Breast epithelium (tissue), 4 donors: ENCODE data around the gene SNTB2. TPM values are rescaled to one million over a fixed set of nuclear protein-coding genes. Genes with fewer than 3 reads are reported as not detected.
A peak's percentile ranks its signal among the peaks of the same experiment; 100 is the strongest.
"Not testable (repeated sequence)": the region's sequence is repeated elsewhere in the genome, so short reads cannot be mapped to it uniquely, and the experiment has no call there.

Experiments used
- DNase-seq, 2 donors: peaks; one replicate each; pipeline ENCODE4 v3.0.0-alpha.2; 2019; ENCODE audit warnings: low spot score in 2 of 2
- H3K27ac ChIP-seq, 2 donors: fragments of 200-600 bp; sonication (generic) in 1 of 2; one replicate each; pipeline ENCODE4 v1.5.1; 2016 to 2019; ENCODE audit warnings: mild to moderate bottlenecking in 1 of 2
- H3K27me3 ChIP-seq, 2 donors: fragments of 200-600 bp; sonication (generic) in 1 of 2; one replicate each; pipeline versions ENCODE4 v1.5.1 to v1.6.0; 2017 to 2019; ENCODE audit warnings: control low read depth in 1 of 2, mild to moderate bottlenecking in 1 of 2
- H3K36me3 ChIP-seq: fragments of 200-600 bp; one replicate; pipeline ENCODE4 v1.5.1; 2019
- H3K4me1 ChIP-seq, 2 donors: fragments of 200-600 bp; sonication (generic); one replicate each; pipeline ENCODE4 v1.5.1; 2016 to 2019; ENCODE audit warnings: control low read depth in 1 of 2
- H3K4me3 ChIP-seq, 3 donors: fragments of 200-600 bp; sonication (generic); 1 replicate in 2 of 3; 2 replicates in 1 of 3; pipeline ENCODE4 v1.5.1; 2016 to 2019; ENCODE audit warnings: mild to moderate bottlenecking in 3 of 3, moderate library complexity in 2 of 3
- H3K9me3 ChIP-seq, 2 donors: fragments of 200-600 bp; sonication (generic) in 1 of 2; one replicate each; pipeline ENCODE4 v1.5.1; 2016 to 2019; ENCODE audit warnings: control low read depth in 1 of 2
- POLR2A ChIP-seq: fragments of 450-650 bp; IDR thresholded peaks from one replicate; pipeline ENCODE4 v1.6.1; 2016; ENCODE audit warnings: antibody characterized with exemption, mild to moderate bottlenecking, moderate library complexity
- POLR2AphosphoS5 ChIP-seq, 3 donors: sonication (generic); formaldehyde crosslinking; IDR thresholded peaks; one replicate each; pipeline ENCODE4 v1.6.1; 2017; ENCODE audit warnings: antibody characterized with exemption in 3 of 3
- intact Hi-C: fragments of 100-400 bp; cut with DNase I; formaldehyde crosslinking; loops from one replicate; pipeline ENCODE4 v1.15.1; 2023; ENCODE audit warnings: low total_unique reads
- total RNA-seq, 3 donors: library from RNA; depleted of rRNA; stranded (reverse); fragments of >200 nt; gene quantifications; one replicate each; pipeline ENCODE4 v1.1.0, GENCODE V29; 2016
- TF ChIP-seq, protein P1 (sequence below), 3 donors: fragments of 450-650 bp; IDR thresholded peaks; one replicate each; pipeline ENCODE4 v1.5.1; 2016 to 2017; ENCODE audit warnings: antibody characterized with exemption in 3 of 3, mild to moderate bottlenecking in 3 of 3, moderate library complexity in 3 of 3

SNTB2 gene
- total RNA-seq: 10 to 100 TPM; 29.8 to 78.1 (median 36.6) TPM

DNA sequence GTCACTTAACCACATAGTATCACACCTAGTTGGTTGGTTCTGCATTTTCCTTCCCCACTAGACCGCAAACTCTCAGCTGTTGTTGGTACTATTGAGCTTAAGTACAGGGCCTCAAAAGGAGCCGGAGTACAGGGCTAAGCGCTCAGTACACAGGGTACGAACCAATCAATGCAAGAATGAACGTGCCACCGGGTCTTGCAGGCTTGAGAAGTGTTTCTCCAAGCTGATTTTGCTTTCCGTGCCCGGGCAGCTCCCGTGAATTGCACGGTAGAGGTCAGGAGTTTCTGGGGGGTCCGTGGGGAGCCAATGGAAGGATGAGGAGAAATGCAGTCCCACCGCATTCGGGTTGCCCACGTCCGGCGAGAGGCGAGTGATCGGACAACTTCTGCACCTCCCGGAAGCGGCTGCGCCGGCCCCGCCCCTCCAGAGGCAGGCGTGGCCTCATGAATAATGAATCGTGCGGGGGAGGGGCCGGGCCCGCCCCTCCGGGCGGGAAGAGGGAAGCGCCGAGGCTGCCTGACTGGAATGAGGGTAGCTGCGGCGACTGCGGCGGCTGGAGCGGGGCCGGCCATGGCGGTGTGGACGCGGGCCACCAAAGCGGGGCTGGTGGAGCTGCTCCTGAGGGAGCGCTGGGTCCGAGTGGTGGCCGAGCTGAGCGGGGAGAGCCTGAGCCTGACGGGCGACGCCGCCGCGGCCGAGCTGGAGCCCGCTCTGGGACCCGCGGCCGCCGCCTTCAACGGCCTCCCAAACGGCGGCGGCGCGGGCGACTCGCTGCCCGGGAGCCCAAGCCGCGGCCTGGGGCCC, at the start of gene SNTB2:
Gene SNTB2 (plus strand): TSS at position 523 of the 804 bp plus-strand sequence. CDS start 3 bp downstream, at position 526.
- peak; percentile 88 to 92 for DNase-seq
- no peaks in the 10 kb centered on the region for H3K36me3 ChIP-seq
- peaks cover 0 to 5% of the 10 kb centered on the region in 2 donors for H3K4me1 ChIP-seq
- H3K27ac ChIP-seq: peak within 1 kb of the TSS; percentile 90 to 97
- H3K27me3 ChIP-seq: no peaks in the 10 kb centered on the region
- intact Hi-C loops: no loop called here
- no peaks in the 10 kb centered on the region for H3K9me3 ChIP-seq
- TF ChIP-seq POLR2AphosphoS5 (IDR thresholded peaks at IDR 0.05) (peak; percentile 54 to 78 (median 67)), POLR2A (peak; percentile 83)
- TF ChIP-seq, protein P1, sequence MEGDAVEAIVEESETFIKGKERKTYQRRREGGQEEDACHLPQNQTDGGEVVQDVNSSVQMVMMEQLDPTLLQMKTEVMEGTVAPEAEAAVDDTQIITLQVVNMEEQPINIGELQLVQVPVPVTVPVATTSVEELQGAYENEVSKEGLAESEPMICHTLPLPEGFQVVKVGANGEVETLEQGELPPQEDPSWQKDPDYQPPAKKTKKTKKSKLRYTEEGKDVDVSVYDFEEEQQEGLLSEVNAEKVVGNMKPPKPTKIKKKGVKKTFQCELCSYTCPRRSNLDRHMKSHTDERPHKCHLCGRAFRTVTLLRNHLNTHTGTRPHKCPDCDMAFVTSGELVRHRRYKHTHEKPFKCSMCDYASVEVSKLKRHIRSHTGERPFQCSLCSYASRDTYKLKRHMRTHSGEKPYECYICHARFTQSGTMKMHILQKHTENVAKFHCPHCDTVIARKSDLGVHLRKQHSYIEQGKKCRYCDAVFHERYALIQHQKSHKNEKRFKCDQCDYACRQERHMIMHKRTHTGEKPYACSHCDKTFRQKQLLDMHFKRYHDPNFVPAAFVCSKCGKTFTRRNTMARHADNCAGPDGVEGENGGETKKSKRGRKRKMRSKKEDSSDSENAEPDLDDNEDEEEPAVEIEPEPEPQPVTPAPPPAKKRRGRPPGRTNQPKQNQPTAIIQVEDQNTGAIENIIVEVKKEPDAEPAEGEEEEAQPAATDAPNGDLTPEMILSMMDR (IDR thresholded peaks at IDR 0.05): no peak
- H3K4me3 ChIP-seq: peak within 1 kb of the TSS; percentile 71 to 83 (median 76)

DNA sequence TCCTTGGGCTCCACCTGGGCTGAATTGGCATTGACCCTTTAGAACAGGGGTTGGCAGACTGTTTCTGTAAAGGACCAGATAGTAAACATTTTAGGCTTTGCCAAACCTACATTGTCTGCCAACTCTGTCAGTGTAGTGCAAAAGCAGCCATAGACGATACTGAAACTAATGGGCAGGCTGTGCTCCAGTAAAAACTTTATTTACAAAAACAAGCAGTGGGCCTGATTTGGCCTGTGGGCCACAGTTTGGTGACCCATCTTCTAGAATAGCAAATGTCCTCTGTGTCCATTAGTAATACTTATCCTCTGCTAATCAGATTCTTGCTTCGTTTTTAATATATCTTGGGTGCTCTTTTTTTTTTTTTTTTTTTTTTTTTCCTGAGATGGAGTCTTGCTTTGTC, 48.4 kb upstream of the SNTB2 start:
- Histone ChIP-seq H3K36me3 (peaks cover 4% of the 10 kb centered on the region), H3K9me3 (no peaks in the 10 kb centered on the region), H3K27me3 (no peaks in the 10 kb centered on the region), H3K27ac (no peak overlapping the region), H3K4me1 (no peaks in the 10 kb centered on the region), H3K4me3 (no peak overlapping the region)
- TF ChIP-seq, protein P1 (IDR thresholded peaks at IDR 0.05): no peak
- no peak for TF ChIP-seq POLR2AphosphoS5 (IDR thresholded peaks at IDR 0.05)
- no peak for TF ChIP-seq POLR2A
- intact Hi-C loops: no loop called here
- DNase-seq: no peak

GRCh38 chr16:69139464-69139863, 47.5 kb upstream of the SNTB2 start:
- H3K9me3 ChIP-seq, H3K27ac ChIP-seq, H3K36me3 ChIP-seq, DNase-seq, H3K27me3 ChIP-seq, H3K4me1 ChIP-seq, intact Hi-C loops, H3K4me3 ChIP-seq: not testable (repeated sequence)

DNA sequence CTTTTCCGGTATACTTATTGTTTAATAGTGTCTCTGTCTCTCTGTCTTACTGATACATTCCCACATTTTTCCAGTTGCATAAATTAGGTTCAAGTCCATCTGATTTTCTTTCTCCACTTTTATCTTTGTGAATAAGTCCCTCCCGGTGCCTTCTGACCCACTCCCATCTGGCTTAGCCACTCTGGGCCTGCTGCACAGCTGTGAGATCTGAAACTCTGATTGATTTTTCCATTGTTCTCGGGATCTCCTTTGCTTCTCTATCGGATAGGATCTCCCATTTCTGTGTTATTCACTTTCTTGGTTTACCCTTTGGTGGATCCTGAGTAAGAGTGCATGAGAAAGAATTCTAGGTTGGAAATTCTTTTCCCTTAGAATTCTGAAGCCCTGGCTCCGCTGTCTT, 46.0 kb upstream of the SNTB2 start:
- Histone ChIP-seq H3K4me1 (no peaks in the 10 kb centered on the region), H3K9me3 (no peaks in the 10 kb centered on the region), H3K4me3 (no peak overlapping the region), H3K36me3 (peaks cover 4% of the 10 kb centered on the region), H3K27me3 (no peaks in the 10 kb centered on the region), H3K27ac (no peak overlapping the region)
- no peak for DNase-seq
- no peak for TF ChIP-seq POLR2AphosphoS5 (IDR thresholded peaks at IDR 0.05)
- TF ChIP-seq, protein P1 (IDR thresholded peaks at IDR 0.05): no peak
- no peak for TF ChIP-seq POLR2A
- intact Hi-C loops: no loop called here

DNA sequence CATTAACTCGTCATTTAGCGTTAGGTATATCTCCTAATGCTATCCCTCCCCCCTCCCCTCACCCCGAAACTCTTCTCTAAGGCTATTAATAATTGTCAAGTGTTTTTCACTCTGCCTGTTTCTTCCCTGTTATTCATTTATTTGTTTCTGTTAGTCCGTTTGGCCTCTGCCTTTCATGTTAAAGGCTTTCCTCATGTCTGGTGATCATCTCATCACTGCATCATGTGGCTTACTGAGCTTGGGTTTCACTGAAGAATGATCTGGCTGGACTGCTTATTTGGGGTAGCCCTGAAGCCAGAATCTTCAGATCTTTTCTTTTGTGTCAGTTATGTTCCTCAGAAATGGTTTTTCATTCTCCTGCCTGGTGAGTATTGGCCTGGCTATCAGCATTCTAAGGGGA, 45.0 kb upstream of the SNTB2 start:
- intact Hi-C loops: no loop called here
- TF ChIP-seq, protein P1 (IDR thresholded peaks at IDR 0.05): no peak
- TF ChIP-seq POLR2AphosphoS5 (IDR thresholded peaks at IDR 0.05): no peak
- no peak for TF ChIP-seq POLR2A
- peaks cover 4% of the 10 kb centered on the region for H3K36me3 ChIP-seq

More for the DNA sequence above, 45.0 kb upstream of the SNTB2 start:
- Histone ChIP-seq H3K27ac (no peak overlapping the region), H3K4me3 (no peak overlapping the region), H3K9me3 (no peaks in the 10 kb centered on the region), H3K4me1 (no peaks in the 10 kb centered on the region), H3K27me3 (no peaks in the 10 kb centered on the region)
- DNase-seq: no peak
